Neural crest cell (in vitro differentiated cells): Measurements from ENCODE around the gene S100A7. TPM values are rescaled to one million over a fixed set of nuclear protein-coding genes. Genes with fewer than 3 reads are reported as not detected.

Experiments
- DNase-seq: peaks from one replicate; pipeline ENCODE4 v3.0.0; 2021; ENCODE audit warnings: low read depth, mixed read lengths, low spot score
- H3K27ac Mint-ChIP-seq: one replicate; pipeline ENCODE4 v1.8.0; 2021; ENCODE audit warnings: mild to moderate bottlenecking, mixed read lengths; ENCODE audit not compliant: unreplicated experiment
- H3K27me3 Mint-ChIP-seq: 2 replicates; pipeline ENCODE4 v1.8.0; 2021; ENCODE audit warnings: low read depth, mild to moderate bottlenecking, mixed read lengths
- H3K36me3 Mint-ChIP-seq: 2 replicates; pipeline ENCODE4 v1.8.0; 2021; ENCODE audit warnings: low read depth, mild to moderate bottlenecking, mixed read lengths
- H3K4me1 Mint-ChIP-seq: 2 replicates; pipeline ENCODE4 v1.8.0; 2021; ENCODE audit warnings: mixed read lengths
- H3K4me3 Mint-ChIP-seq: one replicate; pipeline ENCODE4 v1.8.0; 2021; ENCODE audit warnings: mild to moderate bottlenecking, mixed read lengths
- H3K9me3 Mint-ChIP-seq: 2 replicates; pipeline ENCODE4 v1.8.0; 2021; ENCODE audit warnings: mixed read lengths
- total RNA-seq: library from RNA; stranded (reverse); gene quantifications from 2 replicates; pipeline ENCODE4 v1.2.1, GENCODE V29; 2021
- TF ChIP-seq, protein P1 (sequence below): fragments of 200-600 bp; sonication (generic); conservative IDR thresholded peaks from 2 replicates; pipeline ENCODE4 v1.5.0; 2021; ENCODE audit warnings: antibody characterized with exemption, mild to moderate bottlenecking

S100A7 gene
- total RNA-seq, 1 donor from 2014 or later: not detected

DNA sequence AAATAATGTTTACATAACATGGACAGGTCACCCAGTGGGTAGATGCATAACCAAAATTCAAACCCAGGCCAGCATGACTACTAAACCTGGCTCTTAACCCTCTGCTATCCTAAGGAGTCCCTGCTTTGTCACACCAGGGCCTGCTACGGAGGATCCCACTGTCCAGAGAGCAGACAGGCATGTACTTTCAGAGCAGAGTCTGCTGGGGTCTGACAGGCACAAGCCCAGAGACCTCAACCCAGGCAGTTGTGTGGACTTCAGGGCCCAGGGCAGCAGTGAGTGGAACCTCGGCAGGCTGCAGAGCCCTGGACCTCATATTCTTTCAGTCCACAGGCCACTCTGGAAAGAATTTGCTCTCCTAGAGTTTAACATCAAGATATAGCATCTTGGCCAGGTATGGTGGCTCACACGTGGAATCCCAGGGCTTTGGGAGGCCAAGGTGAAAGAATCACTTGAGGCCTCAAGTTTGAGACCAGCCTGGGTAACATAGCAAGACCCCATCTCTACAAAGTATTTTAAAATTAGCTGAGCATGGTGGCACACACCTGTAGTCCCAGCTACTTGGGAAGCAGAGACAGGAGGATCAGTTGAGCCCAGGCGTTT is 16.1 kb upstream of the S100A7 start:
- Mint-ChIP-seq H3K27ac (no peak overlapping the region), H3K4me1 (no peaks in the 10 kb centered on the region), H3K36me3 (peaks cover 2% of the 10 kb centered on the region), H3K27me3 (peaks cover 50% of the 10 kb centered on the region), H3K4me3 (no peak overlapping the region), H3K9me3 (peaks cover 12% of the 10 kb centered on the region)
- no peak for DNase-seq
- TF ChIP-seq, protein P1, sequence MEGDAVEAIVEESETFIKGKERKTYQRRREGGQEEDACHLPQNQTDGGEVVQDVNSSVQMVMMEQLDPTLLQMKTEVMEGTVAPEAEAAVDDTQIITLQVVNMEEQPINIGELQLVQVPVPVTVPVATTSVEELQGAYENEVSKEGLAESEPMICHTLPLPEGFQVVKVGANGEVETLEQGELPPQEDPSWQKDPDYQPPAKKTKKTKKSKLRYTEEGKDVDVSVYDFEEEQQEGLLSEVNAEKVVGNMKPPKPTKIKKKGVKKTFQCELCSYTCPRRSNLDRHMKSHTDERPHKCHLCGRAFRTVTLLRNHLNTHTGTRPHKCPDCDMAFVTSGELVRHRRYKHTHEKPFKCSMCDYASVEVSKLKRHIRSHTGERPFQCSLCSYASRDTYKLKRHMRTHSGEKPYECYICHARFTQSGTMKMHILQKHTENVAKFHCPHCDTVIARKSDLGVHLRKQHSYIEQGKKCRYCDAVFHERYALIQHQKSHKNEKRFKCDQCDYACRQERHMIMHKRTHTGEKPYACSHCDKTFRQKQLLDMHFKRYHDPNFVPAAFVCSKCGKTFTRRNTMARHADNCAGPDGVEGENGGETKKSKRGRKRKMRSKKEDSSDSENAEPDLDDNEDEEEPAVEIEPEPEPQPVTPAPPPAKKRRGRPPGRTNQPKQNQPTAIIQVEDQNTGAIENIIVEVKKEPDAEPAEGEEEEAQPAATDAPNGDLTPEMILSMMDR: no peak

DNA sequence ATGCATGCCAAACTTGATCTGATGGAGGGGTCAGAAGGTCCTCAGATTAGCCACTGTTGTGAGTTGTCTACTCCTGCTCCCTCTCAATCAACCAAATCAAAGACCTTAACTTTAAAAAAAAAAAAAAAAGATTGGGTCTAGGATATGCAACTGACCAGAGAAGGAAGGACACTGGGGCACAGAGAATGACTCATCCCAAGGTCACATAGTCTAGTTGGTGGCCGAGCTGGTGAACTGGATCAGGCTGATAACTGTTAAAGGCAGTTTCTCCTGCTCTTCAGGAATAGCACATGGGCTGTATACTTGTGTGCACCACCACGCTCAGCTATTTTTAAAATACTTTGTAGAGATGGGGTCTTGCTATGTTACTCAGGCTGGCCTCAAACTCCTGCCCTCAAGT is 14.8 kb upstream of the S100A7 start:
- H3K9me3 Mint-ChIP-seq: peaks cover 18% of the 10 kb centered on the region
- TF ChIP-seq, protein P1: no peak
- no peaks in the 10 kb centered on the region for H3K4me1 Mint-ChIP-seq
- DNase-seq: no peak
- peaks cover 43% of the 10 kb centered on the region for H3K27me3 Mint-ChIP-seq
- no peak overlapping the region for H3K27ac Mint-ChIP-seq
- H3K4me3 Mint-ChIP-seq: no peak overlapping the region
- H3K36me3 Mint-ChIP-seq: peaks cover 2% of the 10 kb centered on the region

DNA sequence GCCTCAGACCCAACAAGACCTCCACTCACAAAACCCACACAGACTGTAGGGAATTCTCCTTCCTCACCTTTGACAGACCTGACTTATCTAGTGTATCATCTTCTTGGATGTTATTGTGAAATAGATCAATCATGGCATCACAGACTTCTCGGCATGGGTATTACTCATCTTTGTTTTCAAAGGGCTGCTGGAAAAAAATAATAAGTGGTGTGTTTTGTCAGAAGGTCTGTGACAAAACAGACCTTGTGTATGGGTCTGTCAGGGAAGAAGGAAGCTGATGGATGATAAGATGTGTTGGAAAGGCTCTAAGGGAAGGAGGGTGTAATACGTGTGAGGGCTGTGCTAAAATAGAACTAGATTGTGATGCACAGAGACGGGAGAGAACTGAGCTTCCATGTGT is 13.9 kb upstream of the S100A7 start:
- TF ChIP-seq, protein P1: no peak
- DNase-seq: no peak
- H3K4me3 Mint-ChIP-seq: no peak overlapping the region
- no peak overlapping the region for H3K27ac Mint-ChIP-seq
- H3K36me3 Mint-ChIP-seq: peaks cover 2% of the 10 kb centered on the region
- H3K4me1 Mint-ChIP-seq: no peaks in the 10 kb centered on the region
- H3K9me3 Mint-ChIP-seq: peaks cover 18% of the 10 kb centered on the region
- peaks cover 38% of the 10 kb centered on the region for H3K27me3 Mint-ChIP-seq

DNA sequence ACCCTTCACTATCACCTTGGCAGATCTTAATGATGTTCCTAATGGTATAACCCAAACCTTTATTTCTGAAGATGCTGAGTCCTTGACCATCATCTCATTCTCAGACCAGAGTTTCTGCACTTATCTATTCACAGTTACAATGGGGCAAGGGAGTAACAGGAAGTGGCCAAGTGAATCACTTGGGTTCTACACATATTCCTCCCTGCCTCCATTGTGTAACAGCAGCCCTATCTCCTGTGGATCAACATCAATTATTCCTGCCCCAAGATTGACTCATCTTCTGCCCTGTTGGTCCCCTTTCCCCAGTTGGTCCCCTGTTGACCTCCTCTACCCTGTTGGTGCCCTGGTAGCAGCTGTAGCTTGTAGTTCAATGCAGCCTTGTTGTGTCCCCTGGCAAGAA is 10.3 kb upstream of the S100A7 start:
- Mint-ChIP-seq H3K4me1 (no peaks in the 10 kb centered on the region), H3K4me3 (no peak overlapping the region), H3K36me3 (peaks cover 2% of the 10 kb centered on the region), H3K9me3 (peaks cover 18% of the 10 kb centered on the region), H3K27ac (no peak overlapping the region), H3K27me3 (peaks cover 42% of the 10 kb centered on the region)
- TF ChIP-seq, protein P1: no peak
- no peak for DNase-seq

DNA sequence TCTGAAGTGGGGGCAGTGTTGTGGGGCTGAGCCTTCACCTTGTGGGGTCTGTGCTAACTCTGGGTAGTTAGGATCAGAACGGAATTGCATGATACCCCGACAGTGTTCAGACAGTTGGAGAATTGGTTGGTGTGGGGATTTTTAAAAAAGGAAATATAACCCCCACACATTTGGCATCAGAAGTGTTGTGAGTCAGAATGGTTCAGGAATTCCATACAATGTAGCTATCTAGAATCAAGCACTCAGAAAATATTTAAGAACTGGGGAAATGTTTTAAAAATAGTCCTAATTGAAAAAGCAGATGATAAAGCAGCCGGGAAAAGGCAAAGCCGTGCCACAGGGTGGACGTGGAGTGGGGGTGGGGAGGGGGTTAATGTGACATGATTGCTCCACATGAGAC is 6.5 kb upstream of the S100A7 start:
- no peaks in the 10 kb centered on the region for H3K36me3 Mint-ChIP-seq
- H3K9me3 Mint-ChIP-seq: peaks cover 8% of the 10 kb centered on the region
- H3K4me3 Mint-ChIP-seq: no peak overlapping the region
- DNase-seq: no peak
- H3K27ac Mint-ChIP-seq: no peak overlapping the region
- TF ChIP-seq, protein P1: no peak
- H3K27me3 Mint-ChIP-seq: peaks cover 58% of the 10 kb centered on the region
- no peaks in the 10 kb centered on the region for H3K4me1 Mint-ChIP-seq
